Measurements from ENCODE around the gene TMEM121.

TMEM121 gene

DNA sequence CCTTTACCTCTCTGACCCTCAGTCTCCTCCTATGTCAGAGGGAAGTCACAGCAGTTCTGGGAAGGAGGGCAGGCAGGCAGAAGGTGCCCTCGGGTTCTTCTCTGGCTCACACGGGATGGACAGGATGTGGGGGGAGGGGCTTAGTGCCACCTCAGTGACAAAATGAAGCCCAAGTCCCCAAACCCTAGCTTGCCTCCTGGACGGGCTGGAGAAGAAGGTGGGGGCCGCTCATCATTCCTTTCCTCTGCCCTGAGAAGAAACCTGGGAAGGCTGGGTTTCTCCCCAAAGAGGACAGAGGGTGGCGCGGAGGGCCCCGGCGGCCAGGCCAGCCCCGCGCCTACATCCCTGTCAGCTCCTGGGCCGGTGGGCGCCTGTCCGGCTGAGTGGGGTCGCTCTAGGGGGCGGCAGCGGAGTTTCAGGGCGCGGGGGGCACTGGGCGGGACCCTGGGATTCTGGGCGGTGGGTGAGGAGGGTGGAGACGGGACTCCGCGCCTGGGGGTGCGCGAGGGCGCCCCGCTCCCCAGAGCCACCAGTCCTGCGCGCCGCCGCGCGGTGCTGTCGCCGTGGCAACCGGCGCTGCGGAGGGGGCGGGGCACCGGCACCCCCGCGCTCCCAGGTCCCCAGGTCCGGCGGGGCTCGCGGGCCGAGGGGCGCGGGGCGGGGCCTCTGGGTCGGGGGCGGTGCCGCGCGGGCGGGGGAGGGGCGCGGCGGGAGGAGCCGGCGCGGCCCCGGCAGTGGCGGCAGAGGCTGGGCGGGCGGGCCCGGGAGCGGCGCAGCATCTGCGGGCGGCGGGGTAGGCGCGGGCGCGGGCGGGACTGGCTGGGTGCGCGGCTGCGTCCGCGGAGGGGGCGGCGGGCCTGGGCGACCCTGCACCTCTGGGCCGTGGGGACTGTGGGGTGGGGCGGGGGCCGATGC, at the start of gene TMEM121:
TMEM121 (plus strand) TSS at position 723 of the 915 bp plus-strand sequence. CDS start 2,252 bp downstream, outside the sequence.
- peak in 1 of 2 experiments; percentile 44 for DNase-seq

DNA sequence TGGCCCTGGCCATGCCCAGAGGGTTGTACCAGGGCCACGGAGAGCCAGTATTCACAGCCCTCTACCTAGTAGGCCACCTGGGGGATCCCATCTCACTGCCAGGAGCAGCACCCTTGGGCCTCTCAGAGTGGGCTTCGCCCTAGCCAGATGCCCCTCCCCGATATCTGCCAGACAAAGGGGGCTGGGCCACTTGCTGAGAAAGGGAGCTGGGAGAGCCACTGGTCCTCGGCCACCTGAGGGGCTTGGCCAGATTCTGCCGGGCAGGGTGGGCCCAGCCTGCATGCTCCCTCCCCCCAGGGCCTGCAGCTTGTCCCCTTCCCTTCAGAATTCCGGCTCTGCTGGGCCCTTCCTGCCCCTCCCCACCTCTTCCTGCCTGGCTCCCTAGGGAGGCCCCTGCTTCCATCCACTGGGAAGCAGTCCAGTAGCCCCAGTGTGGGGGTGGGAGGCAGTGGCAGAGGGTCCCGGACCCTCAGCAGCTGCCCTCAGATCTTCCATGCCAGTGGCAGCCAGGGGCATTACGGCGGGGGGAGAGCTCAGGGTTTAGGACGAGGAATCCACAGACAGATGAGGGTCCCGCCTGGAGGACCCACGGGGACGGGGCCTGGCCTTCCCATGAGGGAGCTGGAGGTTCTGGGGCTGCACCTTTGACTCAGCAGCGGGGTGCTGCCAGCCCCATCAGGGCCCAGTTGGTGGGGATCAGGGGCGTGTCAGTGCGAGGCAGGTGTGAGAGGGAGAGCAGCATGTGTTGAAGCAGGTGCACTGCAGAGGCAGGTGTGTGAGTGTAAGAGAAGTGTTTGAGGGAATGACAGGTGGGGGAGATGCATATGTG, 49.3 kb upstream of the TMEM121 start:
- DNase-seq: no peak

DNA sequence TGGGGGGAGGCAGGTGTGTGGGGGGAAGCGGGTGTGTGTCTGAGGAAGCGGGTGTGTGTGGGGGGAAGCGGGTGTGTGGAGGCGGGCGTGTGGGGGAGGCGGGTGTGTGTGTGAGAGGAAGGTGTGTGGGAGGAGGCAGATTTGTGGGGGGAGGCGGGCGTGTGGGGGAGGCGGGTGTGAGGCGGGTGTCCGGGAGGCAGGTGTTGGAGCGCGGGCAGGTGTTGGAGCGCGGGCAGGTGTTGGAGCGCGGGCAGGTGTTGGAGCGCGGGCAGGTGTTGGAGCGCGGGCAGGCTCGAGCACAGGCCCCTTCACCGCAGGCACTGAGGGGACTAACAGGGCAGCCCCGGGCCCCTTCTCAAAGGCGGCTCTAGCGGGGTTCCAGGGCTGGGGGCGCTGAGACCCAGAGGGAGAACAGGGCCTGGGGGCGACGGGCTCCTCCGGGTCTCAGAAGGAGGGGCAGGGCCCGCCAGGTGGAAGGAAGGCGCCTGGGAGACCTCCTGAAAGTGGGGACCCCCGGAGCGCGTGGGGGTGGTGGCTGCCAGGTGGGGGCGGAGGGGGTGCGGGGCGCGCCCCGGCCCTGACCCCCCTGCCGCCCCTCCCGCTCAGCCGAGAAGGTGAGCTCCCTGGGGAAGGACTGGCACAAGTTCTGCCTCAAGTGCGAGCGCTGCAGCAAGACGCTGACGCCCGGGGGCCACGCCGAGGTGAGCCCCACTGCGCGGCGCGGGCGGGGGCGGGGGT, 48.6 kb upstream of the TMEM121 start:
- DNase-seq: no peak

DNA sequence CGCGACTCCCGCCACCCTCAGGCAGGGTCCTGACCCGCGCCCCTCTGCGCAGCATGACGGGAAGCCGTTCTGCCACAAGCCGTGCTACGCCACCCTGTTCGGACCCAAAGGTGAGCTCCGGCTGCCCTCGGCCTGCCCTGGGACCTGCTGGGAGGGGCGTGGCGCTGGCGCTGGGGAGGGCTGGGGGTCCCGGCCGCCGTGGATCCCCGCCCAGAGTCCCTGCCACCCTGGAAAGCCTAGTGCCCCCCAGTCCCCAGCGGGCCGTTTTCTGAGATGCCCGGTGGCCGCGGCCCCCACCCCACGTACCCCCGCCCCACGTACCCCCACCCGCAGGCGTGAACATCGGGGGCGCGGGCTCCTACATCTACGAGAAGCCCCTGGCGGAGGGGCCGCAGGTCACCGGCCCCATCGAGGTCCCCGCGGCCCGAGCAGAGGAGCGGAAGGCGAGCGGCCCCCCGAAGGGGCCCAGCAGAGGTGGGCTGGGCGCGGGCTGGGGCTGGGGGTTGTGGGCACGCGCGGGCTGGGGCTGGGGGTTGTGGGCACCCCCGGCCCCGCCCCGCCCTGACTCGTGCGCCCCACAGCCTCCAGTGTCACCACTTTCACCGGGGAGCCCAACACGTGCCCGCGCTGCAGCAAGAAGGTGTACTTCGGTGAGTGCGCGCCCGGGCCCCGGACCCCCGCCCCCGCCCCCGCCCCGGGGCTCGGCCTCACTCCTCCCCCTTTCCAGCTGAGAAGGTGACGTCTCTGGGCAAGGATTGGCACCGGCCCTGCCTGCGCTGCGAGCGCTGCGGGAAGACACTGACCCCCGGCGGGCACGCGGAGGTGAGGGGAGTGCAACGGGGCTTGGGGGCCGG, 47.8 kb upstream of the TMEM121 start:
- DNase-seq: no peak

DNA sequence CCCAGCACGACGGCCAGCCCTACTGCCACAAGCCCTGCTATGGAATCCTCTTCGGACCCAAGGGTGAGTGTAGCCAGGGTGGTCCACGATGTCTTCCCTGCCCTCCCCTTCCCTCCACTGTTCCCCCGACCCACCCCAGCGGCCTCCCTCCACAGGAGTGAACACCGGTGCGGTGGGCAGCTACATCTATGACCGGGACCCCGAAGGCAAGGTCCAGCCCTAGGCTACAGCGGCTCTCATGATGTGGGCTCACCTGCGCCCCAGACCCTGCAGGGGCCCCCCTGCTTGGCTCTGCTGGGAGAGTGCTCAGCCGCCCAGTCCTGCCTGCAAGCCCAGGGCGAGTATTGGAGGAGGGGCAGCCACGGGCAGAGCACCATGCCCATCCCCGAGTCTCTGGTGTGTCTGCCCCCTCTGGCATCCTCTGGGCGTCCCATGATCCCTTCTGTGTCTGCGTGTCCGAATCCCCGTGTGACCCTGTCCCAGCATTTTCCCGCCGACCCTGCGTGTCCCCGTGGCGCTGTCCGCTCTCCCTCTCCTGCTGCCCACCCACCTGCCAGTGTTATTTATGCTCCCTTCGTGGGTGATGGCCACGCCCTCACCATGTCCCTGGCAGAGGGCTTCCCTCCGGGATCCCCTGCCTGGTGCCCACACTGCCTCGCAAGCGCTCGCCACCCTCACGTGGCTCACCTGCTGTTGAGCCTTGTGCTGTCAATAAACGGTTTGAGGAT, 46.8 kb upstream of the TMEM121 start:
- DNase-seq: no peak

DNA sequence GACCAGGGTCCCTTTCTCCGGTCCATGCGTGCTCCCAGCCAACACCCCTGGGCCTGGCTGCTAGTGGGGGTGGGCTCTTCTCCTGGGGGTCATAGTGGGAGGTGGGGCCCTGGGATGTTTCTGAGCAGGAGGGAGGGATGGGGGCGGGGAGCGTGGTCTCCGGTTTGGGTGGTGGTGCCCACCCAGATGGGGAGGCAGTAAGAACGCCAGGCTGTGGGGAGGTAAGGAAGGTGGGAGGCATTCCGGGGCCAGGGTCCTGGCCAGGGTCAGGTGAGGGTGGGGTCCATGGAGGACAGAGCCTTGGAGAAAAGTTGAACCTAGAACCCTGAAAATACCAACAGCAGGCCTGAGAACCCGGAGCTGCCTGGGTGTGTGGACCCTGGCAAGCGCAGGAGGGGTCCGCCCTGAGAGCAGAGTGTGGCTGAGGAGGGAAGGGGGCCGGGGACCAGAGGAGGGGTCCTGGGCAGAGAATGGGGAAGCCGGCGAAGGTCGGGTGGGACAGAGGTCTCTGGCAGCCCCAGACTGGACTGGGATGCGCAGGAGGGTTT, 46.1 kb upstream of the TMEM121 start:
- no peak for DNase-seq

DNA sequence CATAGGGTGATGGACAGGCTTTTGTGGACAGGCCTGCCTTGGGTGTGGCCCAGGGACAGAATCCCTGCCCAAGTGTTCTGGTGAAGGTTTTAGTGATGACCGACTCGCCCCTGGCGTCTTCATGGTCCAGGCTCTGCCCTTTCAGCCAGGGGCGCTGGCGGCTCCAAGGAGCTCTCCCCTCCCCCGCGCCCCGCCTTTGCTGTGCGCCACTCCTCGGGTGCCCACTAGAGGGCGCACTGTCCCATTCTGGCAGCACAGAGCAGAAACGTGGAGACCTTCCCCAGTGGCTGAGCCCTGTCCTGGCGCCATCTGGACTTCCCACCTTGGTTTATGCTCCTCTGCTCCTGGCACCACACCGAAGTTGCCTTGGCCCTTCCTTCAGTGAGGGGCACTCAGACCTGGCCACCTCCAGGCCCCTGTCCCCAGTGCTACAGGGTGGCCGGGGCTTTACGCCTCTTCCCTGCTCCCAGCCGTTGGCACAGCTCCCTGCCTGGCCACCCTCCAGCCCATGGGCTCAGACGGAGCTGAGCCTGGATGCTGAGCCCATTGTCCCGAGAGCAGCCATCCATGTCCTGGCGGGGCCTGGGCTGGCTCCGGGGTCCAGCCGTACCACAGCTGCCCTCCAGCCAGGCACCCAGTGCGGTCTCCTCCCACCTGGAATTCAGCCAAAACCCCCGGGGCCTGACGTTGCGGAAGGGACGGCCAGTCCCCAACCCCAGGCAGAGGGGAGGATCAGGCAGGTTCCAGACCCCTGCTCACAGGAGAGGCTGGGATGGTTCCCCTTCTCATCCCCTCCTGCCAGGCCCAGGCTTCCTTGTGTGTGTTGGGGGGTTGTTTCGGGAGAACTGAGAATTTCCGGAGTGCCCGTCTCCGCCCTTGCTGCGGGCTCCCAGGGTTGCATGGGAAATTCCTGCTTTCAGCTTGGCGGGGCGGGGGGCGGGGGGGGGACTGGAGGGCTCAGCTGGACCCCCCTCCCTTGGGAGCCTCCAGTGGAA, 45.3 kb upstream of the TMEM121 start:
- DNase-seq: peak; percentile 85 to 91

DNA sequence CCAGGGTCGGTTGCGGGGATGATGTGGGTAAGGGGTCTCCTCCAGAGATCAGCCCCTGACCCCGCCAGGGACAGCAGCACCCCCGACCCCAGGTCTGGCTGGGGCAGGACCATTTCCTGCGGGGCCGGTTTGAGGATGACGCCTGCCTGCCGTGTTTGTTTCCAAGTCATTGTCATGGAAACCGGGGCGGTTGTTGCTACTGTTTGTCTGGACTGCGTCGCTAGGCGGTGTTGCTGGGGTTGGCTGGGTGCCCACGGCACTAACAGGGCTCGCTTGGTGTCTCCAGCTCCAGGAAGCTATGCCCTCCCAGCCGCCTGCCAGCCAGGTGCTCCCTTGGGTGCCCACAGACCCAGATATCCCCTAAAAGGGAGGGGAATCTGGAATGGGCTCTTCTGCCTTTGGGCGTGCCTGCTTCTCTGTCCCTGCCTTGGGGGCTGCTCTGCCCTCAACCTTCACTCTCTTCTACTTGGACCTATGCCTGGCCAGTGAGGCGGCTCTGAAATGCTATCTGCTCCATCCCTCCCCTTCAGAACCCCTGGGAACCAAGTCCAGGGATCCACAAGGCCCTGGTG, 44.4 kb upstream of the TMEM121 start:
- DNase-seq: peak; percentile 91 to 94

DNA sequence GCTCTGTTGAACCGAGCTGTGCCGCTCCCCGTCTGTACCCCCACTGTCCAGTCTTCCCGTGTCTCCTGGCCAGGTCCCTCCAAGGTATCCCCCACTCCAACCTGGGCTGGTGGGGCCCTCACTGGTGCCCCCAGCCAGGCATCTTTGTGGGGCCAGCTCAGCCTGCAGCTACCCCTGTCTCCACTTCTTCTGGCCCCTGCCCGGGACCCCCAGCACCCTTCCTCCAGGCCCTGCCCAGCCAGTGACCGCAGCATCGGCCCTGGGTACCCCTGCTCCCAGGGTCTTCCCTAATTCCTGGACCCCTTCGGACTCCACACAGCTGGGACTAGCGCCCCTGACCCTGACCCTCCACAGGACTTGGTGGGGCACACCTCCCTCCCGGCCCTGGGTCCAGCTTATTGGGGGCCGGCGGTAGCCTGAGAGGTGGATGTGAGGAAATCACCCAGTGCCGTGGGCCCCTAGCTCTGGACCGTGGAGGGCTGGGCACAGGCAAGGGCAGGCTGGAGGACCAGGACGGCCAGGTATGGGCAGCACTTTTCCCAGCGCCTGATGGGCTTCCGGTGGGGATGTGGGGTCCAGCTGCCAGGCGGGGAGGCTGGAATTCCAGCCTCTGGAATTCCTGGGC, 43.8 kb upstream of the TMEM121 start:
- no peak for DNase-seq

DNA sequence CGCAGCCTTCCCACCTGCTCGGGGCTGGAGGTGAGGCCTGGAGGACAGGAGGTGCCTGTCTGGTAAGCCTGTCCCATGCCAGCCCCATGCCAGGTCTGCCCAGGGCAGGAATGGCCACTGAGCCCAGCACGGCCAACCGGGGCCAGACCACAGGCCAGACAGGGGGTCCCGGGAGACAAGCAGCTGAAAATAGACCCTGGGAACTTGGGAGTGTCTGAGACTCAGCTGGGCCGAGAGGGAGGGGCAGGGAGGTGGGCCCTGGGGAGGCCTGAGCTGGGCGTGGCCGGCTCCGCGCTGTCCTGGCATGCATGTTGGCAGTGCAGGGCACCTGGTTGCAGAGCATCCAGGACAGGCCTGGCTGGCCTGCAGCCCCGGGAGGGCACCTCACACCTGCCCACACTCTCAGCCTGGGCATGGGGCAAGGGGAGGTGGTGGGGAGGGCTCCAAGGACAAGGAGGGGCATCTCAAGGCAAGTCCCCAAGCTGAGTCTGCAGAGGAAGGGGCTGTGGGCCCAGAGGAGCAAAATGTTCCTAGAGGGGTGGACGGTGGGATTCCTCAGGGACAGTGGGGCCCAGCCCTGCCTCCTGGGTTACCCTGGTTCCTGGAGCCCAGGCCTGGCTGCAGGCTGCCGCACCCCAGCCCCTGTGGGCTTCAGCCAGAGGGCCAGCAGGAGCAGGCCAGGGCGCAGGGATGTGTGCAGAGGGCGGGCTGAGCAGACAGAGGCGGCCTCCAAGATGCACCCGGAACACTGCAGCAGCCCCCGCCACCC, 42.9 kb upstream of the TMEM121 start:
- DNase-seq: no peak

DNA sequence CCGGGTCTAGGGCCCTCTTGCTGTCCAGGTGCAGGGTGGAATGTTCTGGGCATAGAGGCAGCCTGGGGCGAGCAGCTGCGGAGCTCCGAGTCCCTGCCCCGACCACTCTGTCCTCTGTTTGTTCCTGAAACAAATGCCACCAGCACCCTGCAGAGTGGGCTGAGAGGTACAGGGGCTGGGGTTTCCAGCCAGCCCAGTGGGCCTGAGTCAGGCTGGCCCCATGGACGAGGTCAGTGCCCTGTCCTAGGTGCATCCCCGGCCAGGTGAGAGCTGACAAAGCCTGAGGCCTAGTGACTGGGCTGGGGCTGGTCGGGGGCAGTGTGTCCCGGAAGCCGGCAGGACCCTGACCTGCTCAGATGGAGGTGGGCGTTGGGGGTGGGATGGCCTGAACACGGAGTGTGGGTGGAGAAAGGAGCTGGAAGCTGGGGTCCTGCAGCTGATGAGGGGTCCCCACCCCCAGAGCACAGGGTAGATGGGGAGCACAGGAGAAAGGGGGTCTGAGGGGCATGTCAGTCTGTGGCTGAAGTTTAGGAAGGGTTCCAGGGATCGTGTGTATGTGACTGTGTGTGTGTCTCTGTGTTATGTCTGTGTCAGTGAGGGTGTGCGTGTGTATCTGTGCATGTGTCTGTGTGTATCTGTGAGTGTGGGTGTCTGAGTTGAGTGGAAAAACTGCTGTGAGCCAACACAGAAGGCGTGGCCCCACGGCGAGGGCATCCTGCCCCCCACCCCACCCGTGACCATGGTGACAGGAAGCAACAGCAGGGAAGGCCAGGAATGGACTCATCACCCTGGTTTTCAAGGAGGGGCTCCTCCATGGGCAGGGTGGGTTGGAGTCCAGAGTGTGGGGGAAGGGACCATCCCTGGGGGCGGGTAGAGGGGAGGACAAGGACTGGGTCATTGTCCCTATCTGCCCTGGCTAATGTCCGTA, 42.0 kb upstream of the TMEM121 start:
- no peak for DNase-seq

DNA sequence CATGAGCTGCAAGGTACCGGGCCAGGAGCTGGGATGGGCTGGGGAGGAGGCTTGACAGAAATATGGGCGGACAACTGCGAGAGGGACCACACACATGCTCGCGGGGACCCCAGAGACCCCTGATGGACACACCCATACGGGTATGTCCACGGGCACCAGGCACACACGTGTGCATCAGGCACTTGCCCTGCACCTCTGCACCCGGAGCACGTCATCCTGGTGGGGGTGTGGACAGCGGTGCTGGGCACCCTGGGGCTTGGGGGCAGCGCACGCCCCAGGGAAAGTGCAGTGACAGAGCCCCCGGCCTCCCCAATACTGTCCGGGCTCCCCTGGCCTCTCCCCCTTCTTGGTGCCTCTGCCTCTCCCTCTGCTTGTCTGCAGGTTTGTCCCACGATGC, 41.4 kb upstream of the TMEM121 start:
- DNase-seq: no peak

DNA sequence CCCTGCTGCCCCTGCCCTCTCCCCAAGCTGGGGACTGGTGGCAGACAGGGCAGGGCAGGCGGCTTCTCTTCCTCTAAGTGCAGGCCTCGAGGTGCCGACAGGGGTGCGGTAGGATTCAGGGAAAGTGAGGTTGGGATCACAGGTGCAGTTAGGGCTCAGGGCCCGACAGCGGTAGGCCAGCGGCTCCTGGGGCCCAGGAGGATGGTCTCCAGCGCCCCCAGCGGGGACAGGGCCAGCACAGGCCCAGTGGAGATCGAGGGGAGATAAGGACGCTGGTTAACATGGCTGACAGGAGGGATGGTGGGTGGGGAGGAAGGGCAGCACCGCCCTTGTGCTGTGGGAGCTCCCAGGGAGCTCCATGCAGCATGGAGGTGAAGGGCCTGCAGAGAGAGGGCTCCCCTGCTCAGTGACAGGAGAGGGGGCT, 40.6 kb upstream of the TMEM121 start:
- peak; percentile 56 to 84 for DNase-seq

DNA sequence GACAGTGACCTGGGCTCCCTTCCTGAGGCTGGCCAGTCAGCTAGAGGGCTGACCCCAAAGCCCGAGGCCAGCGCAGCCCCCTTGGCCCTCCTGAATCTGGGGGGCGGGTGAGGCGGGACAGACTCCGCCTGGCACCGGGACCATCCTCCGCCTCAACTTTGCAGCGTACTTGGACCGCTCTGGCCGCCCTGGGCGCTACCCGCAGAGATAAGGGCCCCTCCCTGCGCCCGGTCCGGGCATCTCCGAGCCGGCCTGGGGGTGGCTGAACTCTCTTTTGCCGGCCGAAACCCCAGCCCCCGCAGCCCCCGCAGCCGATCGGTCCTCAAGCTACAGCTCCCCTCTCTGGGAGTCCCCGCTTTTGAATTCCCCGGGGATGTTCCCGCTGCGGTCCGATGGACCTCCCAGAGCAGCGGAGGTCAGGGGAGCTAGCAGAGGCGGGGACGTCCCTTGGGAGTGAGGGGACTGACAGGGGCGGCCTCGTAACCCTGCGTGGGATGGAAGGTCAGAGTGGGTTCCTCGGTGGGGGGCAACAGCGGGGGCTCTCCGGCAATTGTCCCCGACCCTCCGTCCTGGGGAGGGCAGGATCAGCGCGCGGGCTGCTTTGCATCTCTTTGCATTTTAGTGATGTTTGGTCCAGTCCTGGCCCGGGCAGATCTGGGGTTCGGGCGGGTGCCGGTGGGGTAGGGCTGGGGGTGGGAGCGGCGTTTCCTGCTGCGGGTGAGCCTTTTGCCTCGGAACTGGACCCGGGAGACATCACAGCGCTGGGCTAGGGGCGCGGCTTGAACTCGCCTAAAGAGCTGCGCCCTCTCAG, 40.0 kb upstream of the TMEM121 start, which contains the start of gene CRIP1:
CRIP1 (plus strand) TSS at position 724 of the 811 bp plus-strand sequence. CDS start 374 bp downstream, outside the sequence.
- DNase-seq: no peak

DNA sequence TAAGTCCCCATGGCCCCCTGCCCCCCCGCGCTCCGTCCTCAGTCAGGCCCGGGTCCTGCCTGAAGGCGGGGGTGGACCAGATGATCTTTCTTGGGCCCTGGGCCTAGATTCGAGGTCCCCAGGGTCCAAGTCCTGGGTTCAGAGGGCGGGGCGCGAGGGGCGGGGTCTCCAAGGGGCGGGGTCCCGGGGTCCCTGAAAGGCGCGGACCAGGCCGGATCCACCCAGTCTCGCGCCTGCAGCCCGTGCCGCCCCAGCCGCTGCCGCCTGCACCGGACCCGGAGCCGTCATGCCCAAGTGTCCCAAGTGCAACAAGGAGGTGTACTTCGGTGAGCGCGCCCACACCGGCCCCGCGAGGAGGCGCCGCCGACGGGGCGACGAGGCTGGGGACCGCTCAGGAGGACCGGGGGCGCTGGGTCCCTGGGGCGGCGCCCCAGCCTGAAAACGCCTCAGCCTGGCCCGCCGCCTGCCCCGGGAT, 39.4 kb upstream of the TMEM121 start:
- DNase-seq: no peak
